ENCODE measurements around the gene CCNI2.

Gene CCNI2

GRCh38 chr5:132751971-132752580 is 4.8 kb downstream of the CCNI2 start:
- DNase-seq (ENCODE audit: insufficient read length) (no peak), FAIRE-seq (no peak)
- TF ChIP-seq POLR2A (IDR thresholded peaks at IDR 0.05; ENCODE audit: low read depth, low read length) (no peak), TAF1 (IDR thresholded peaks at IDR 0.05; ENCODE audit: borderline replicate concordance, low read depth, low read length) (no peak), POLR2AphosphoS5 (IDR thresholded peaks at IDR 0.05; ENCODE audit: low read depth, low read length) (no peak)

DNA sequence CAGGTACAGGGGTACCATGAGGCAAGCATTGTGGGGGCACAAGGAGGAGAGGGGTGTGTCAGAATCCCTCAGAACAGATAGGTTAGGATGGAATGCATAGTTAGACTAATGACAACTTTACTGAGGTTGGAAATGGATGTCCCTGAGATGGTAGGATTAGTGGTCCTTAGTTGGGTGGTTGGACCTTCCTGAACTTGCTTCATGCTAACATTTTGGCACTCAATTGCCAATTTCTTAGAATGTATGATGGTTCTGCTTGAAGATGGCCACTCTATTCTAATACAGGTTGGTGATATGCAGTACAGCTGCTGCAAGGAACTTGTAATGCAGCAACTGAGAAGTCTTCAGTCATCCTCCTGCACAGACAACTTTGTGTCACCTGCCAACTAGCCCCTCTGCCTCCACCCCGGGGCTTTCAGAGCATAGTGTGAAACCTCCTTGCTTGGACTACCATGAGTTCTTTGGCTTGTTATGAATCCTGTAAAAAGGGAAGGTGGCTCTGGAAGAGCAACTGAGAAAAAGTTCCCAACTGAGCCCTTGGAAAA is 5.4 kb downstream of the CCNI2 start:
- FAIRE-seq (peak; percentile 68), DNase-seq (ENCODE audit: insufficient read length) (no peak)
- TF ChIP-seq TAF1 (IDR thresholded peaks at IDR 0.05; ENCODE audit: borderline replicate concordance, low read depth, low read length) (no peak), POLR2AphosphoS5 (IDR thresholded peaks at IDR 0.05; ENCODE audit: low read depth, low read length) (no peak), POLR2A (IDR thresholded peaks at IDR 0.05; ENCODE audit: low read depth, low read length) (no peak)

- DNase-seq (ENCODE audit: insufficient read length): no peak
- peak; percentile 33 for FAIRE-seq
- TF ChIP-seq TAF1 (IDR thresholded peaks at IDR 0.05; ENCODE audit: borderline replicate concordance, low read depth, low read length) (no peak), POLR2A (IDR thresholded peaks at IDR 0.05; ENCODE audit: low read depth, low read length) (no peak), POLR2AphosphoS5 (IDR thresholded peaks at IDR 0.05; ENCODE audit: low read depth, low read length) (no peak)
Observed at GRCh38 chr5:132753135-132753987, 6.1 kb downstream of the CCNI2 start.

DNA sequence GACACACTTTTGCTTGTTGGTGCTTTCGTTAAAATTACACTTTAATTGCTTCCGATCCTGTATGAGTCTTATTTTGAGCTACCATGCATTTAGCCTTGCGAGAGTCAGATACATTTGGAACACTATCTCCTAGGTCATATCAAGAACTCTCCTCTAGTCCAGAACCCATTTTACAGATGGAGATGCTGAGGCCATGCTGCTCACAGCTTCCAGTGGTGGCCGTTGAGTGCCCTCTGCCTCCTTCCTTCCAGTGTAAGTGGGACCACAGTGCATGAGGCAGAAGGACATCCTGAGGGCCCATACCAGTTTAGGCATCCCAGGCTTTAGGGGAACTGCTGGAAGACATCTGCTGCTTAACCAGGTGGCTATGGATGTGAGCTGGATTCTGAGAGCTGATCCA is 6.9 kb downstream of the CCNI2 start:
- FAIRE-seq (no peak), DNase-seq (ENCODE audit: insufficient read length) (no peak)
- TF ChIP-seq POLR2A (IDR thresholded peaks at IDR 0.05; ENCODE audit: low read depth, low read length): no peak
- TF ChIP-seq TAF1 (IDR thresholded peaks at IDR 0.05; ENCODE audit: borderline replicate concordance, low read depth, low read length): no peak
- no peak for TF ChIP-seq POLR2AphosphoS5 (IDR thresholded peaks at IDR 0.05; ENCODE audit: low read depth, low read length)

GRCh38 chr5:132754947-132755346 is 7.7 kb downstream of the CCNI2 start:
- FAIRE-seq: peak; percentile 50
- no peak for TF ChIP-seq POLR2AphosphoS5 (IDR thresholded peaks at IDR 0.05; ENCODE audit: low read depth, low read length)
- TF ChIP-seq TAF1 (IDR thresholded peaks at IDR 0.05; ENCODE audit: borderline replicate concordance, low read depth, low read length): no peak
- no peak for DNase-seq (ENCODE audit: insufficient read length)

GRCh38 chr5:132756542-132756941 is 9.3 kb downstream of the CCNI2 start:
- no peak for FAIRE-seq
- TF ChIP-seq POLR2A (IDR thresholded peaks at IDR 0.05; ENCODE audit: low read depth, low read length) (no peak), POLR2AphosphoS5 (IDR thresholded peaks at IDR 0.05; ENCODE audit: low read depth, low read length) (no peak), TAF1 (IDR thresholded peaks at IDR 0.05; ENCODE audit: borderline replicate concordance, low read depth, low read length) (no peak)

GRCh38 chr5:132758451-132758850 is 11.2 kb downstream of the CCNI2 start:
- DNase-seq (ENCODE audit: insufficient read length) (no peak), FAIRE-seq (no peak)
- TF ChIP-seq TAF1 (IDR thresholded peaks at IDR 0.05; ENCODE audit: borderline replicate concordance, low read depth, low read length): no peak
- no peak for TF ChIP-seq POLR2A (IDR thresholded peaks at IDR 0.05; ENCODE audit: low read depth, low read length)
- TF ChIP-seq POLR2AphosphoS5 (IDR thresholded peaks at IDR 0.05; ENCODE audit: low read depth, low read length): no peak

More at GRCh38 chr5:132756542-132756941, 9.3 kb downstream of the CCNI2 start:
- no peak for DNase-seq (ENCODE audit: insufficient read length)

DNA sequence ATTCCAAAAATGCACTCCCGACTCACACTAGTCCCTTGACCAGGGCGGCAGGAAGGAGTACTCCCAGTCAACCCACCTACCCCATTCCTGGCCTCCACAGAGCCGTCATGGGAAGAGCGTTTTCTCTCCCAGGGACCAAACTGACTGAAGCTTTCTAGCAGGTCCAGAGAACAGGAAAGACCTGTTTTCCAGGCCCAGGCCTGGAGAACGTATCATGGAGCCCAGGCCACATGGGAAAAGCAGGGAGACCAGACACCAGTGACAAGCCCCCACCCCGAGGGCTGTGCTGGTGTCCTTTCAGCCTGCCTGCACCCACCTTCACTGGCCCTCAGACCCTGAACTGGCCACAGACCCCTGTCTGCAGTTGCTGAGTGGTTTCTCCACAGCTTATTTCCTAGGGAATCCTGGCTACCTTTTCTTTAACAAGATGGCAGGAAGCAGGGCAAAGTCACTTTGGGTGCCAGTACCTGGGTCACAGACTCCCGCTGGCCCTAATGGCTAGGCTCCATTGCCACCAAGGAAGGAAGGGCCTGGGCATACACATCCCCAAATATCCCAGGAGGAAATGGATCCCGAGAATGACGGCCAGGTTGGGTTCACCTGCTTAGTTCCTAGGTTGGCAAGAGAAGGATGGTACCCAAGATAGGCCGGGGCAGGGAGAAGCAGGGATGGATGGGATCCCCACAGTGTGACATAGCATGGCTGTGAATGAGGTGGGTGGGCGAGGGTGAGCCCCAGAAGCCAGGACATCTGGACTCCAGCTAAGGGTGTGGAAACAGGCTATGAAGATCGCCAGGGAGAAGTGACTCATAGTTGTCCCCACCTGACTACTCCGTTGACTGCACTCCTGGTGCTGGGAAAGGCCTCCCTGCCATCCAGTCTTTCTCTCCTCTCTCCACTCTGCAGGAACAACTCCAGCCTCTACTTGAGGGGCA is 12.2 kb downstream of the CCNI2 start:
- DNase-seq (ENCODE audit: insufficient read length) (no peak), FAIRE-seq (no peak)
- TF ChIP-seq POLR2A (IDR thresholded peaks at IDR 0.05; ENCODE audit: low read depth, low read length) (no peak), TAF1 (IDR thresholded peaks at IDR 0.05; ENCODE audit: borderline replicate concordance, low read depth, low read length) (no peak), POLR2AphosphoS5 (IDR thresholded peaks at IDR 0.05; ENCODE audit: low read depth, low read length) (no peak)

DNA sequence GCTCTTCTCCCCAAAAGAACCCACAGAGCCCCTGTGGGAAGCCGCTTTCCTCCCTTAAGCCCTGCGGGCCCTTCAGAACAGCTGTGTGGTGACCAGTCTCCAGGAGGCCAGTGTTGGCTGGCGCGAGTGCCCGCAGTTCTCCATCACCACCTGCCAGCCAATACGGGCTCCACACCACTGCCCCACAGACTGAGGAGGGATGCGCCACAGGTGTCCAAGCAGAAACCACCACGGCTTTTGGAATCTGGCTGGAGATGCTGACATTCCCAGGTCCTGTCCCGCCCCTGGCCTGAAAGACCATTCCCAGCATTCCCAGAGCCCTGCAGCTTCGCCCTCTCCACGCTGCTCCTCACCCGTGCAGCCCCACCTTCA is 12.8 kb downstream of the CCNI2 start:
- TF ChIP-seq TAF1 (IDR thresholded peaks at IDR 0.05; ENCODE audit: borderline replicate concordance, low read depth, low read length) (no peak), POLR2AphosphoS5 (IDR thresholded peaks at IDR 0.05; ENCODE audit: low read depth, low read length) (no peak), POLR2A (IDR thresholded peaks at IDR 0.05; ENCODE audit: low read depth, low read length) (no peak)
- FAIRE-seq: no peak
- DNase-seq (ENCODE audit: insufficient read length): no peak

DNA sequence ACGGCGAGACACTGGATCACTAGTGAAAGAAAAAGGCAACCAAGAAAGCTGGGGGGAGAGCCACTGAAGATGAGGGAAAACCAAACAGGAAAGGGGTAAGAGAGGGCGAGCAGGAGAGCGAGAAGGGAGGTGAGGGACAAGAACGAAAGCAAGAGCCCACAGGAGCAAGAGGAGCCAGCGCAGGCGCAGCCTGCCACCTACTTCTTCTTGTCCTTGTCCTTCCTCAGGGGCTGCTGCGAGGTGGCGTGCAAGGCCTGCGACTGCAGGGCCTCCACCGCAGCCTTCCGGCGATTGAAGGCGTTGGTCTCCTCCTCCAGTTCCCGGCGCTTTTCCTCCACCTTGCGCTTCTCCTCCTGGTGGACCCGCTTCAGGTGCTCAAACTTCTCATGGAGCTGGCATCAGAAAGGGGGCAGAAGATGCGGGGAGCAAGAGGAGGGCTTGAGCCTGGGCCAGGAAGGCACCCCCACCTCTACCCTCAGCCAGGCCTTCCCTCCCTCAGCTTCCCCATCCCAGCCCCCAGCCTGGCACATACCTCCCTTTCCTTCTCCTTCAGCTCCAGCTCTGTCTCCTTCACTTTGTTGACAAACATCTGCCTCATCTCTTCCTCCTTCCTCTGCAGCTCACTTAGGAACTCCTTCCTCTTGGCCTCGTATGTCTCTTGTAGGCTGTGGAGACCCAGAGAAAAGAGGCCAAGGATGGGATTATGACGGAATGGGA is 13.5 kb downstream of the CCNI2 start:
- DNase-seq (ENCODE audit: insufficient read length): no peak
- TF ChIP-seq TAF1 (IDR thresholded peaks at IDR 0.05; ENCODE audit: borderline replicate concordance, low read depth, low read length): no peak
- TF ChIP-seq POLR2AphosphoS5 (IDR thresholded peaks at IDR 0.05; ENCODE audit: low read depth, low read length): no peak
- TF ChIP-seq POLR2A (IDR thresholded peaks at IDR 0.05; ENCODE audit: low read depth, low read length): no peak
- FAIRE-seq: no peak

Data from GM12892 (cell line).